Neural cell (in vitro differentiated cells): ENCODE results near the gene TGFA.

Experiments used
- CTCF ChIP-seq: fragments of 450-650 bp; IDR thresholded peaks from 2 replicates; pipeline ENCODE4 v1.5.1; 2014; ENCODE audit warnings: antibody characterized with exemption, mild to moderate bottlenecking, moderate library complexity; ENCODE audit not compliant: poor library complexity, severe bottlenecking
- RAD21 ChIP-seq: fragments of 450-650 bp; conservative IDR thresholded peaks from 2 replicates; pipeline ENCODE4 v1.6.1; 2014; ENCODE audit warnings: antibody characterized with exemption, mild to moderate bottlenecking, moderate library complexity
- REST ChIP-seq: IDR thresholded peaks from 2 replicates; pipeline ENCODE4 v1.6.1; 2012; ENCODE audit warnings: borderline replicate concordance

GRCh38 chr2:70461981-70462876, 91.4 kb downstream of the TGFA start:
- no peak for TF ChIP-seq CTCF
- no peak for TF ChIP-seq REST
- TF ChIP-seq RAD21: no peak
